ACC112 (cell line): ENCODE results near the gene LHFPL5.

ENCODE experiments used
- H2AFZ ChIP-seq: fragments of 200-600 bp; sonication (generic); one replicate; pipeline ENCODE4 v1.6.0; 2017; ENCODE audit warnings: antibody characterized with exemption, low read length; ENCODE audit not compliant: unreplicated experiment
- H3K27ac ChIP-seq: fragments of 200-600 bp; sonication (generic); 2 replicates; pipeline ENCODE4 v1.5.1; 2014; ENCODE audit warnings: low read depth, mild to moderate bottlenecking, antibody characterized with exemption, low read length, moderate library complexity
- H3K27me3 ChIP-seq: fragments of 200-600 bp; sonication (generic); 2 replicates; pipeline ENCODE4 v1.6.1; 2014; ENCODE audit warnings: mild to moderate bottlenecking, antibody characterized with exemption, low read length, moderate library complexity, mixed read lengths; ENCODE audit not compliant: insufficient read depth
- H3K36me3 ChIP-seq: fragments of 200-600 bp; sonication (generic); 2 replicates; pipeline ENCODE4 v1.6.1; 2016; ENCODE audit warnings: mild to moderate bottlenecking, antibody characterized with exemption, low read length, moderate library complexity, mixed read lengths; ENCODE audit not compliant: insufficient read depth
- H3K4me1 ChIP-seq: fragments of 200-600 bp; sonication (generic); one replicate; pipeline ENCODE4 v1.6.1; 2016; ENCODE audit warnings: low read length, mixed read lengths; ENCODE audit not compliant: insufficient read depth, unreplicated experiment, control insufficient read depth
- H3K4me3 ChIP-seq: fragments of 200-600 bp; sonication (generic); 2 replicates; pipeline ENCODE4 v1.5.1; 2014; ENCODE audit warnings: mild to moderate bottlenecking, low read depth, low read length
- H3K79me2 ChIP-seq: fragments of 200-600 bp; sonication (generic); one replicate; pipeline ENCODE4 v1.6.0; 2016; ENCODE audit warnings: low read length; ENCODE audit not compliant: control insufficient read depth, unreplicated experiment, insufficient read depth

Gene LHFPL5

GRCh38 chr6:35804996-35805736 lies at the start of gene LHFPL5:
Gene LHFPL5, plus strand, starts transcription at chr6:35805352. Its CDS starts 319 bp downstream, at chr6:35805671.
- Histone ChIP-seq H3K36me3 (no peaks in the 10 kb centered on the region), H3K4me3 (0 out of 2 replicates have a peak within 1 kb of the TSS, but pooled peaks have one; percentile 15), H3K4me1 (no peaks in the 10 kb centered on the region), H2AFZ (no peak within 1 kb of the TSS), H3K27me3 (peaks cover 21% of the 10 kb centered on the region; the same call in 1 of the 2 replicates), H3K27ac (no peak within 1 kb of the TSS), H3K79me2 (no peaks in the 10 kb centered on the region)

- Histone ChIP-seq H3K79me2 (no peaks in the 10 kb centered on the region), H3K27ac (no peak overlapping the region), H3K4me3 (no peak overlapping the region), H2AFZ (no peak overlapping the region), H3K27me3 (peaks cover 15% of the 10 kb centered on the region), H3K36me3 (no peaks in the 10 kb centered on the region), H3K4me1 (no peaks in the 10 kb centered on the region)
Measured at GRCh38 chr6:35757456-35758123, 47.6 kb upstream of the LHFPL5 start.

GRCh38 chr6:35759426-35759825 lies 45.7 kb upstream of the LHFPL5 start:
- peaks cover 33% of the 10 kb centered on the region for H3K27me3 ChIP-seq
- no peaks in the 10 kb centered on the region for H3K4me1 ChIP-seq
- H3K27ac ChIP-seq: no peak overlapping the region
- no peaks in the 10 kb centered on the region for H3K36me3 ChIP-seq
- no peaks in the 10 kb centered on the region for H3K79me2 ChIP-seq
- no peak overlapping the region for H3K4me3 ChIP-seq
- no peak overlapping the region for H2AFZ ChIP-seq

DNA sequence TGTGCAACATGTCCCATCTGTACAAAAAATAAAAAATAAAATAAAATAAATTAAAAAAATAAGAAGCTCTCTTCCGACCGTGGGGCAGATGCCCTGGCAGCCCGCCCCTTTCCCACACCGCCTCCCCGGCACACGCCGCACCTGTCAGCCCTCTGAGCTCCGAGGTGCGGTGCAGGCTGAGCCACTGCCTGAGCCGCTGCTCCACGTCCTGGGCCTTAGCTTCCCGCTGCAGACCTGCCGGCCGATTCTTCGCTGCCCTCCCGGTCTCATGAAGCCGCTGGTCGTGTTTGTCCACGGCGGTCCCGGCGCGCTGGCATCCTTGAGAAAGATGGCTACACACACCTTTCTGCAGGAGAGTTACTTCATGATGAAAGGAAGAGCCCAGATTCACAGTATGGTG lies 39.4 kb upstream of the LHFPL5 start:
- H3K4me1 ChIP-seq: no peaks in the 10 kb centered on the region
- H3K4me3 ChIP-seq: no peak overlapping the region
- H3K27me3 ChIP-seq: peaks cover 52% of the 10 kb centered on the region
- no peak overlapping the region for H2AFZ ChIP-seq
- no peaks in the 10 kb centered on the region for H3K79me2 ChIP-seq
- H3K36me3 ChIP-seq: no peaks in the 10 kb centered on the region
- H3K27ac ChIP-seq: no peak overlapping the region

DNA sequence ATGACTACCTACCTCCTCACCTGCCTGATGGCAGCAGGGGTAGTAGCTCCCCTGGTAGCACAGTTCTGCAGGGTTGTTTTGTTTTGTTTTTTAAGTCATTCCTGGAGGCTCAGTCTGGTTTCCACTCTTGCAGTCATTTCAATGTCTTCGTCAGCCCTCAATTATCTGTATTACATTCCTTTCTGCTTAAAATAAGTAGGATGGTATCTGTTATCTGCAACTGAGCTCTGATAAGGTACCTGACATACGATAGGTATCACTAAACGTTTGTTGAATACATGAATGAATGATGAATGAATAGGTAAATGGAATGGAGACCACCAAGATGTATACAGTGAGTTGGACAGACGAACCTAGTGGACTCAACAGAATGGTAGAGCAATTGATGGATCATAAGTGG lies 35.9 kb upstream of the LHFPL5 start:
- Histone ChIP-seq H3K36me3 (no peaks in the 10 kb centered on the region), H3K4me1 (no peaks in the 10 kb centered on the region), H2AFZ (no peak overlapping the region), H3K79me2 (no peaks in the 10 kb centered on the region), H3K4me3 (no peak overlapping the region), H3K27me3 (peaks cover 27% of the 10 kb centered on the region), H3K27ac (no peak overlapping the region)

GRCh38 chr6:35771343-35771627 lies 33.9 kb upstream of the LHFPL5 start:
- Histone ChIP-seq H3K4me3 (no peak overlapping the region), H2AFZ (no peak overlapping the region), H3K27me3 (peaks cover 21% of the 10 kb centered on the region), H3K79me2 (no peaks in the 10 kb centered on the region), H3K36me3 (no peaks in the 10 kb centered on the region), H3K27ac (no peak overlapping the region), H3K4me1 (no peaks in the 10 kb centered on the region)

DNA sequence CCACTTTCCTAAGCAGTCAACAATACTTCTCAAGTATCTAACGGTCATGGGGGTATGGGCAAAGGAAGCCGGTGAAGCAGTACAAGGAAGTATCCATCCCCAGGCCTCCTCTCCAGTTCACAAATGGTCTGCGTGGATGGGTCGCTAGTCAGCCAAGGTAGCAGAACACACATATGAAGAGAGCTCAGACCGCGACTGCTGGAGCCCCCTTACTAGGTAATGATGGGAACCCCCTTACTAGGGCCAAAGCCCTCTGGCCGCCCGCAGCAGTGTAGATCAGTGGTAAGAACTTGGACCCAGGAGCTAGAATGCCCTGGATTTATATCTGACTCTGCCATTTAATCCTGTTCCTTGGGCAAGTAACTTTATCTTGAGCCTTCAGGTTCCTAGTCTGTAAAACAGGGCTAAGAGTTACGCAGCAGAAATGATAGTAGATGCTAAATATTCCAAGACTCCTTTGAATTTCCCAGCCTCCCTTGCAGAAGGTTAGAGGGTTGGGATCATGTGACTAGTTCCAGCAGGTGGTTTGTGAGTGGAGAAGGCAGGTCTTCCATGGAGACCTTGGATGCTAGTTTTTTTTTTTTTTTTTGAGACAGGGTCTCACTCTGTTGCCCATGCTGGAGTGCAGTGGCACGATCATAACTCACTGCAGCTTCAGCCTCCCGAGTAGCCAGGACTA lies 30.9 kb upstream of the LHFPL5 start:
- Histone ChIP-seq H3K4me1 (no peaks in the 10 kb centered on the region), H3K27ac (no peak overlapping the region), H3K36me3 (no peaks in the 10 kb centered on the region)

GRCh38 chr6:35775031-35775430 lies 30.1 kb upstream of the LHFPL5 start:
- no peak overlapping the region for H3K27ac ChIP-seq
- no peaks in the 10 kb centered on the region for H3K4me1 ChIP-seq
- peaks cover 14% of the 10 kb centered on the region for H3K27me3 ChIP-seq
- no peak overlapping the region for H3K4me3 ChIP-seq
- H2AFZ ChIP-seq: no peak overlapping the region
- no peaks in the 10 kb centered on the region for H3K36me3 ChIP-seq
- H3K79me2 ChIP-seq: no peaks in the 10 kb centered on the region

More for the DNA sequence above, 30.9 kb upstream of the LHFPL5 start:
- no peak overlapping the region for H3K4me3 ChIP-seq
- peaks cover 15% of the 10 kb centered on the region for H3K27me3 ChIP-seq
- H3K79me2 ChIP-seq: no peaks in the 10 kb centered on the region
- H2AFZ ChIP-seq: no peak overlapping the region

- H2AFZ ChIP-seq: peak within 1 kb of the TSS; percentile 95
- H3K36me3 ChIP-seq: no peaks in the 10 kb centered on the region
- no peaks in the 10 kb centered on the region for H3K4me1 ChIP-seq
- H3K27me3 ChIP-seq: peaks cover 21% of the 10 kb centered on the region
- H3K27ac ChIP-seq: no peak within 1 kb of the TSS
- no peaks in the 10 kb centered on the region for H3K79me2 ChIP-seq
- peak within 1 kb of the TSS; percentile 87 for H3K4me3 ChIP-seq
Measured at GRCh38 chr6:35776364-35777215, 28.6 kb upstream of the LHFPL5 start, which contains the start of gene CLPSL2. Gene CLPSL2, plus strand, starts transcription at chr6:35776598. Its CDS starts 21 bp downstream, at chr6:35776619.

GRCh38 chr6:35777356-35778102 lies 27.6 kb upstream of the LHFPL5 start:
- H3K36me3 ChIP-seq: no peaks in the 10 kb centered on the region
- no peak overlapping the region for H3K4me3 ChIP-seq
- no peaks in the 10 kb centered on the region for H3K79me2 ChIP-seq
- H3K27me3 ChIP-seq: peaks cover 24% of the 10 kb centered on the region
- no peaks in the 10 kb centered on the region for H3K4me1 ChIP-seq
- H2AFZ ChIP-seq: no peak overlapping the region
- H3K27ac ChIP-seq: no peak overlapping the region
